Neural cell (in vitro differentiated cells): Measurements from ENCODE around the gene CELA2A.

Experiments
- EP300 ChIP-seq: fragments of 450-650 bp; conservative IDR thresholded peaks from 2 replicates; pipeline ENCODE4 v1.6.1; 2014; ENCODE audit warnings: antibody characterized with exemption, mild to moderate bottlenecking, moderate library complexity; ENCODE audit not compliant: poor library complexity, severe bottlenecking
- EZH2 ChIP-seq: fragments of 200-600, 300-800 bp; shearing (Covaris generic), sonication (generic); IDR thresholded peaks from 2 replicates; pipeline ENCODE4 v1.6.1; 2014; ENCODE audit warnings: antibody characterized with exemption, low read length, borderline replicate concordance, mild to moderate bottlenecking; ENCODE audit not compliant: insufficient read depth, poor library complexity, severe bottlenecking
- MXI1 ChIP-seq: fragments of 450-650 bp; conservative IDR thresholded peaks from 2 replicates; pipeline ENCODE4 v1.6.1; 2014; ENCODE audit warnings: antibody characterized with exemption, mild to moderate bottlenecking; ENCODE audit not compliant: poor library complexity, severe bottlenecking
- POLR2AphosphoS5 ChIP-seq: IDR thresholded peaks from 2 replicates; pipeline ENCODE4 v1.6.1; 2012
- RAD21 ChIP-seq: fragments of 450-650 bp; conservative IDR thresholded peaks from 2 replicates; pipeline ENCODE4 v1.6.1; 2014; ENCODE audit warnings: antibody characterized with exemption, mild to moderate bottlenecking, moderate library complexity
- SMC3 ChIP-seq: fragments of 450-650 bp; conservative IDR thresholded peaks from 2 replicates; pipeline ENCODE4 v1.6.1; 2014; ENCODE audit warnings: antibody characterized with exemption, mild to moderate bottlenecking, moderate library complexity; ENCODE audit not compliant: poor library complexity
- TAF1 ChIP-seq: IDR thresholded peaks from 2 replicates; pipeline ENCODE4 v1.6.1; 2012; ENCODE audit warnings: low read depth
- TF ChIP-seq, protein P1 (sequence below): fragments of 450-650 bp; IDR thresholded peaks from 2 replicates; pipeline ENCODE4 v1.5.1; 2014; ENCODE audit warnings: antibody characterized with exemption, mild to moderate bottlenecking, moderate library complexity; ENCODE audit not compliant: poor library complexity, severe bottlenecking
- TF ChIP-seq, protein P2 (sequence below): IDR thresholded peaks from 2 replicates; pipeline ENCODE4 v1.6.1; 2012; ENCODE audit warnings: borderline replicate concordance

DNA sequence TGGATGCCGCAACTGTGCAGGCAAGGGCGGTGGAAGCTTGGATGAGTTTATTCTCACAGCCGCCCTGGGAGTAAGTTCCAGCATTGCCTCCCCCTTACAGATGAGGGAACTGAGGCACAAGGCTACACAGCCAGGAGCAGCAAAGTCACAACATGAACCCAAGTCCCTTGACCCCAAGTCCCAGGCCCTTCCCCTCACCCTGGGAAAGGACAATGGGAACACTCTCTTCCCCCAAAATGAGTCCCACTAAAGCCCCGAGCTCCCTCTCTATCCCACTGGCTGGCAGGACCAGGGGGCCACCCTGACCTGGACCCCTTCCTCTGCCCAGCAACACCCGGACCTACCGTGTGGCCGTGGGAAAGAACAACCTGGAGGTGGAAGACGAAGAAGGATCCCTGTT lies 14.4 kb upstream of the CELA2A start:
- no peak for TF ChIP-seq POLR2AphosphoS5
- TF ChIP-seq, protein P1, sequence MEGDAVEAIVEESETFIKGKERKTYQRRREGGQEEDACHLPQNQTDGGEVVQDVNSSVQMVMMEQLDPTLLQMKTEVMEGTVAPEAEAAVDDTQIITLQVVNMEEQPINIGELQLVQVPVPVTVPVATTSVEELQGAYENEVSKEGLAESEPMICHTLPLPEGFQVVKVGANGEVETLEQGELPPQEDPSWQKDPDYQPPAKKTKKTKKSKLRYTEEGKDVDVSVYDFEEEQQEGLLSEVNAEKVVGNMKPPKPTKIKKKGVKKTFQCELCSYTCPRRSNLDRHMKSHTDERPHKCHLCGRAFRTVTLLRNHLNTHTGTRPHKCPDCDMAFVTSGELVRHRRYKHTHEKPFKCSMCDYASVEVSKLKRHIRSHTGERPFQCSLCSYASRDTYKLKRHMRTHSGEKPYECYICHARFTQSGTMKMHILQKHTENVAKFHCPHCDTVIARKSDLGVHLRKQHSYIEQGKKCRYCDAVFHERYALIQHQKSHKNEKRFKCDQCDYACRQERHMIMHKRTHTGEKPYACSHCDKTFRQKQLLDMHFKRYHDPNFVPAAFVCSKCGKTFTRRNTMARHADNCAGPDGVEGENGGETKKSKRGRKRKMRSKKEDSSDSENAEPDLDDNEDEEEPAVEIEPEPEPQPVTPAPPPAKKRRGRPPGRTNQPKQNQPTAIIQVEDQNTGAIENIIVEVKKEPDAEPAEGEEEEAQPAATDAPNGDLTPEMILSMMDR, result no peak
- TF ChIP-seq SMC3, result no peak
- no peak for TF ChIP-seq TAF1
- no peak for TF ChIP-seq EZH2
- TF ChIP-seq MXI1, result no peak
- TF ChIP-seq, protein P2, sequence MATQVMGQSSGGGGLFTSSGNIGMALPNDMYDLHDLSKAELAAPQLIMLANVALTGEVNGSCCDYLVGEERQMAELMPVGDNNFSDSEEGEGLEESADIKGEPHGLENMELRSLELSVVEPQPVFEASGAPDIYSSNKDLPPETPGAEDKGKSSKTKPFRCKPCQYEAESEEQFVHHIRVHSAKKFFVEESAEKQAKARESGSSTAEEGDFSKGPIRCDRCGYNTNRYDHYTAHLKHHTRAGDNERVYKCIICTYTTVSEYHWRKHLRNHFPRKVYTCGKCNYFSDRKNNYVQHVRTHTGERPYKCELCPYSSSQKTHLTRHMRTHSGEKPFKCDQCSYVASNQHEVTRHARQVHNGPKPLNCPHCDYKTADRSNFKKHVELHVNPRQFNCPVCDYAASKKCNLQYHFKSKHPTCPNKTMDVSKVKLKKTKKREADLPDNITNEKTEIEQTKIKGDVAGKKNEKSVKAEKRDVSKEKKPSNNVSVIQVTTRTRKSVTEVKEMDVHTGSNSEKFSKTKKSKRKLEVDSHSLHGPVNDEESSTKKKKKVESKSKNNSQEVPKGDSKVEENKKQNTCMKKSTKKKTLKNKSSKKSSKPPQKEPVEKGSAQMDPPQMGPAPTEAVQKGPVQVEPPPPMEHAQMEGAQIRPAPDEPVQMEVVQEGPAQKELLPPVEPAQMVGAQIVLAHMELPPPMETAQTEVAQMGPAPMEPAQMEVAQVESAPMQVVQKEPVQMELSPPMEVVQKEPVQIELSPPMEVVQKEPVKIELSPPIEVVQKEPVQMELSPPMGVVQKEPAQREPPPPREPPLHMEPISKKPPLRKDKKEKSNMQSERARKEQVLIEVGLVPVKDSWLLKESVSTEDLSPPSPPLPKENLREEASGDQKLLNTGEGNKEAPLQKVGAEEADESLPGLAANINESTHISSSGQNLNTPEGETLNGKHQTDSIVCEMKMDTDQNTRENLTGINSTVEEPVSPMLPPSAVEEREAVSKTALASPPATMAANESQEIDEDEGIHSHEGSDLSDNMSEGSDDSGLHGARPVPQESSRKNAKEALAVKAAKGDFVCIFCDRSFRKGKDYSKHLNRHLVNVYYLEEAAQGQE, result no peak
- no peak for TF ChIP-seq RAD21
- no peak for TF ChIP-seq EP300
